WTC11 (cell line): Measurements from ENCODE around the gene PNMT. TPM values are rescaled to one million over a fixed set of nuclear protein-coding genes. Genes with fewer than 3 reads are reported as not detected.

Experiments used
- ATAC-seq: fragments of 200-7000 bp; cut with Tn5 transposase; 2 replicates; pipeline ENCODE4 v1.10.0; 2021; ENCODE audit warnings: mild to moderate bottlenecking, moderate library complexity
- CTCF ChIA-PET: fragments of 300-600 bp; sonication (Branson Sonifier 250); formaldehyde crosslinking; loops from one replicate; lab custom pipeline; 2021; ENCODE audit warnings: antibody characterized with exemption; lab: Charles Lee
- POLR2A ChIA-PET: fragments of 350-600 bp; sonication (Branson Sonifier 250); formaldehyde crosslinking; loops from one replicate; lab custom pipeline; 2021; ENCODE audit warnings: antibody characterized with exemption; lab: Charles Lee
- DNase-seq: peaks from one replicate; pipeline ENCODE4 v3.0.0; 2021; ENCODE audit warnings: low spot score
- H3K27ac Mint-ChIP-seq: 2 replicates; pipeline ENCODE4 v1.8.0; 2021; ENCODE audit warnings: mixed read lengths
- H3K27me3 Mint-ChIP-seq: 2 replicates; pipeline ENCODE4 v1.8.0; 2021; ENCODE audit warnings: low read depth, mild to moderate bottlenecking, moderate library complexity, mixed read lengths
- H3K36me3 Mint-ChIP-seq: 2 replicates; pipeline ENCODE4 v1.8.0; 2021; ENCODE audit warnings: mixed read lengths
- H3K4me1 Mint-ChIP-seq: 2 replicates; pipeline ENCODE4 v1.8.0; 2022; ENCODE audit warnings: mixed read lengths
- H3K4me3 Mint-ChIP-seq: 2 replicates; pipeline ENCODE4 v1.8.0; 2021; ENCODE audit warnings: mild to moderate bottlenecking, moderate library complexity, mixed read lengths
- H3K9me3 Mint-ChIP-seq: 2 replicates; pipeline ENCODE4 v1.8.0; 2021; ENCODE audit warnings: mixed read lengths
- EMX1 ChIP-seq: fragments of 250-450 bp; sonication (Bioruptor Pico); IDR thresholded peaks from 2 replicates; pipeline ENCODE4 v1.8.0; 2021; ENCODE audit warnings: mild to moderate bottlenecking
- ETV6 ChIP-seq: sonication (generic); formaldehyde crosslinking; IDR thresholded peaks from 2 replicates; pipeline ENCODE4 v1.8.1; 2022; ENCODE audit warnings: mild to moderate bottlenecking, missing genetic modification reagents
- FOXP1 ChIP-seq: sonication (generic); formaldehyde crosslinking; IDR thresholded peaks from 2 replicates; pipeline ENCODE4 v1.8.0; 2022; ENCODE audit warnings: missing genetic modification reagents, mild to moderate bottlenecking, moderate library complexity, borderline replicate concordance
- IRF2 ChIP-seq: sonication (generic); formaldehyde crosslinking; IDR thresholded peaks from 2 replicates; pipeline ENCODE4 v1.8.0; 2022; ENCODE audit warnings: low read depth, missing genetic modification reagents, borderline replicate concordance
- MXD4 ChIP-seq: fragments of 250-450 bp; sonication (Bioruptor Pico); IDR thresholded peaks from 2 replicates; pipeline ENCODE4 v1.8.0; 2021; ENCODE audit warnings: mild to moderate bottlenecking, moderate library complexity, borderline replicate concordance
- NFYB ChIP-seq: sonication (generic); formaldehyde crosslinking; conservative IDR thresholded peaks from 2 replicates; pipeline ENCODE4 v1.8.0; 2022; ENCODE audit warnings: low read depth, missing genetic modification reagents
- NR3C1 ChIP-seq: sonication (generic); formaldehyde crosslinking; conservative IDR thresholded peaks from 2 replicates; pipeline ENCODE4 v1.8.1; 2023; ENCODE audit warnings: low read depth, mild to moderate bottlenecking, missing genetic modification reagents
- ZNF138 ChIP-seq: sonication (generic); formaldehyde crosslinking; conservative IDR thresholded peaks from 2 replicates; pipeline ENCODE4 v1.8.1; 2022; ENCODE audit warnings: mild to moderate bottlenecking, moderate library complexity, missing genetic modification reagents
- ZNF219 ChIP-seq: sonication (generic); formaldehyde crosslinking; IDR thresholded peaks from 2 replicates; pipeline ENCODE4 v1.8.0; 2023; ENCODE audit warnings: missing genetic modification reagents, mild to moderate bottlenecking, borderline replicate concordance
- ZNF281 ChIP-seq: sonication (generic); formaldehyde crosslinking; IDR thresholded peaks from 2 replicates; pipeline ENCODE4 v1.8.0; 2023; ENCODE audit warnings: mild to moderate bottlenecking, missing genetic modification reagents
- ZNF423 ChIP-seq: fragments of 250-450 bp; sonication (Bioruptor Pico); IDR thresholded peaks from 2 replicates; pipeline ENCODE4 v2.1.2; 2022; ENCODE audit warnings: mild to moderate bottlenecking, moderate library complexity
- total RNA-seq: library from RNA; stranded (reverse); gene quantifications from 3 replicates; pipeline ENCODE4 v1.2.3, GENCODE V29; 2021
- TF ChIP-seq, protein P1 (sequence below): sonication (generic); formaldehyde crosslinking; IDR thresholded peaks from 2 replicates; pipeline ENCODE4 v1.8.0; 2022; ENCODE audit warnings: mild to moderate bottlenecking, missing genetic modification reagents
- TF ChIP-seq, protein P2 (sequence below): sonication (generic); formaldehyde crosslinking; IDR thresholded peaks from 2 replicates; pipeline ENCODE4 v1.8.1; 2022; ENCODE audit warnings: missing genetic modification reagents, borderline replicate concordance
- TF ChIP-seq, protein P3 (sequence below): sonication (generic); formaldehyde crosslinking; IDR thresholded peaks from 2 replicates; pipeline ENCODE4 v1.8.0; 2022; ENCODE audit warnings: mild to moderate bottlenecking, missing genetic modification reagents
- TF ChIP-seq, protein P4 (sequence below): sonication (generic); formaldehyde crosslinking; IDR thresholded peaks from 2 replicates; pipeline ENCODE4 v1.8.1; 2023; ENCODE audit warnings: mild to moderate bottlenecking, missing genetic modification reagents, borderline replicate concordance

The PNMT gene
- total RNA-seq, 1 experiment from 2014 or later, result 3.1 TPM

DNA sequence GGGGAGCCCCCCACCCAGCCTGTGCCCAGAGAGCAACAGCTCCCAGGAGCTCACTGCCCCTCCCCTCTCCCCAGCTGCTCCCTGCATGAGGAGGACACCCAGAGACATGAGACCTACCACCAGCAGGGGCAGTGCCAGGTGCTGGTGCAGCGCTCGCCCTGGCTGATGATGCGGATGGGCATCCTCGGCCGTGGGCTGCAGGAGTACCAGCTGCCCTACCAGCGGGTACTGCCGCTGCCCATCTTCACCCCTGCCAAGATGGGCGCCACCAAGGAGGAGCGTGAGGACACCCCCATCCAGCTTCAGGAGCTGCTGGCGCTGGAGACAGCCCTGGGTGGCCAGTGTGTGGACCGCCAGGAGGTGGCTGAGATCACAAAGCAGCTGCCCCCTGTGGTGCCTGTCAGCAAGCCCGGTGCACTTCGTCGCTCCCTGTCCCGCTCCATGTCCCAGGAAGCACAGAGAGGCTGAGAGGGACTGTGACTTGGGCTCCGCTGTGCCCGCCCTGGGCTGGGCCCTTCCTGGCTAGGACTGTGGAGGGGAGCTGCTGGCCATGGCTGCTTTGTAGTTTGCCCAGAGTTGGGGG is 2.5 kb upstream of the PNMT start:
- ATAC-seq, result no peak
- POLR2A ChIA-PET, result interaction anchor here (0.7 kb wide), 1 partner anchor 30 kb away, joined by 3 read pairs; no protein-coding TSS in a partner anchor
- peak; percentile 38 for DNase-seq

DNA sequence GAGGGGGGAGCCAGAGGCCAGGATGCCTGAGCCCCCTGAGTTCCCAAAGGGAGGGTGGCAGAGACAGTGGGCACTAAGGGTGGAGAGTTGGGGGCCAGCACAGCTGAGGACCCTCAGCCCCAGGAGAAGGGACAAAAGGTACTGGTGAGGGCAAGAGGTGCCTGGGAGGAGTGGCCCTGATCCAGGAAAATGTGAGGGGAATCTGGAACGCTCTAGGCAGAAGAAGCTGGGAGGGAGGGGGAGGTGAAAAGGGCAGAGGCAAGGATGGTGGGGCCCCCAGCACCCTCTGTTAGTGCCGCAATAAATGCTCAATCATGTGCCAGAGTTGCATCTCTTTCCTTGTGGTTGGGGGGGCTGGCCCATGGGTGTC is 2.0 kb upstream of the PNMT start:
- H3K9me3 Mint-ChIP-seq, result no peaks in the 10 kb centered on the region
- DNase-seq (no peak), ATAC-seq (no peak)
- ChIA-PET CTCF (interaction anchor here (0.9 to 18.0 kb wide), 15 partner anchors 9 to 118 kb away, joined by 3 to 876 read pairs (median 5); partner anchors contain the start of genes ERBB2, MIEN1 and PPP1R1B), POLR2A (interaction anchor here (0.7 to 0.9 kb wide), 2 partner anchors 14 to 30 kb away, joined by 3 to 4 read pairs; no protein-coding TSS in a partner anchor)
- peaks cover 51% of the 10 kb centered on the region for H3K4me1 Mint-ChIP-seq
- H3K27me3 Mint-ChIP-seq, result peaks cover 44% of the 10 kb centered on the region
- peak overlapping the region; percentile 20; the same call in 1 of the 2 replicates for H3K4me3 Mint-ChIP-seq
- no peak for TF ChIP-seq NFYB (CRISPR knock-in tag)
- TF ChIP-seq, protein P1, sequence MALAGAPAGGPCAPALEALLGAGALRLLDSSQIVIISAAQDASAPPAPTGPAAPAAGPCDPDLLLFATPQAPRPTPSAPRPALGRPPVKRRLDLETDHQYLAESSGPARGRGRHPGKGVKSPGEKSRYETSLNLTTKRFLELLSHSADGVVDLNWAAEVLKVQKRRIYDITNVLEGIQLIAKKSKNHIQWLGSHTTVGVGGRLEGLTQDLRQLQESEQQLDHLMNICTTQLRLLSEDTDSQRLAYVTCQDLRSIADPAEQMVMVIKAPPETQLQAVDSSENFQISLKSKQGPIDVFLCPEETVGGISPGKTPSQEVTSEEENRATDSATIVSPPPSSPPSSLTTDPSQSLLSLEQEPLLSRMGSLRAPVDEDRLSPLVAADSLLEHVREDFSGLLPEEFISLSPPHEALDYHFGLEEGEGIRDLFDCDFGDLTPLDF (CRISPR knock-in tag), result no peak
- TF ChIP-seq ZNF138 (CRISPR knock-in tag), result no peak
- TF ChIP-seq IRF2 (CRISPR knock-in tag), result no peak
- TF ChIP-seq ZNF219 (CRISPR knock-in tag), result no peak
- TF ChIP-seq ETV6 (CRISPR knock-in tag), result no peak
- no peak for TF ChIP-seq NR3C1 (CRISPR knock-in tag)
- no peak for TF ChIP-seq EMX1 (CRISPR knock-in tag)
- TF ChIP-seq, protein P2, sequence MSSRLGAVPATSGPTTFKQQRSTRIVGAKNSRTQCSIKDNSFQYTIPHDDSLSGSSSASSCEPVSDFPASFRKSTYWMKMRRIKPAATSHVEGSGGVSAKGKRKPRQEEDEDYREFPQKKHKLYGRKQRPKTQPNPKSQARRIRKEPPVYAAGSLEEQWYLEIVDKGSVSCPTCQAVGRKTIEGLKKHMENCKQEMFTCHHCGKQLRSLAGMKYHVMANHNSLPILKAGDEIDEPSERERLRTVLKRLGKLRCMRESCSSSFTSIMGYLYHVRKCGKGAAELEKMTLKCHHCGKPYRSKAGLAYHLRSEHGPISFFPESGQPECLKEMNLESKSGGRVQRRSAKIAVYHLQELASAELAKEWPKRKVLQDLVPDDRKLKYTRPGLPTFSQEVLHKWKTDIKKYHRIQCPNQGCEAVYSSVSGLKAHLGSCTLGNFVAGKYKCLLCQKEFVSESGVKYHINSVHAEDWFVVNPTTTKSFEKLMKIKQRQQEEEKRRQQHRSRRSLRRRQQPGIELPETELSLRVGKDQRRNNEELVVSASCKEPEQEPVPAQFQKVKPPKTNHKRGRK (CRISPR knock-in tag), result no peak
- TF ChIP-seq, protein P3, sequence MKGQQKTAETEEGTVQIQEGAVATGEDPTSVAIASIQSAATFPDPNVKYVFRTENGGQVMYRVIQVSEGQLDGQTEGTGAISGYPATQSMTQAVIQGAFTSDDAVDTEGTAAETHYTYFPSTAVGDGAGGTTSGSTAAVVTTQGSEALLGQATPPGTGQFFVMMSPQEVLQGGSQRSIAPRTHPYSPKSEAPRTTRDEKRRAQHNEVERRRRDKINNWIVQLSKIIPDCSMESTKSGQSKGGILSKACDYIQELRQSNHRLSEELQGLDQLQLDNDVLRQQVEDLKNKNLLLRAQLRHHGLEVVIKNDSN, result no peak
- TF ChIP-seq MXD4 (CRISPR knock-in tag), result no peak
- TF ChIP-seq, protein P4, sequence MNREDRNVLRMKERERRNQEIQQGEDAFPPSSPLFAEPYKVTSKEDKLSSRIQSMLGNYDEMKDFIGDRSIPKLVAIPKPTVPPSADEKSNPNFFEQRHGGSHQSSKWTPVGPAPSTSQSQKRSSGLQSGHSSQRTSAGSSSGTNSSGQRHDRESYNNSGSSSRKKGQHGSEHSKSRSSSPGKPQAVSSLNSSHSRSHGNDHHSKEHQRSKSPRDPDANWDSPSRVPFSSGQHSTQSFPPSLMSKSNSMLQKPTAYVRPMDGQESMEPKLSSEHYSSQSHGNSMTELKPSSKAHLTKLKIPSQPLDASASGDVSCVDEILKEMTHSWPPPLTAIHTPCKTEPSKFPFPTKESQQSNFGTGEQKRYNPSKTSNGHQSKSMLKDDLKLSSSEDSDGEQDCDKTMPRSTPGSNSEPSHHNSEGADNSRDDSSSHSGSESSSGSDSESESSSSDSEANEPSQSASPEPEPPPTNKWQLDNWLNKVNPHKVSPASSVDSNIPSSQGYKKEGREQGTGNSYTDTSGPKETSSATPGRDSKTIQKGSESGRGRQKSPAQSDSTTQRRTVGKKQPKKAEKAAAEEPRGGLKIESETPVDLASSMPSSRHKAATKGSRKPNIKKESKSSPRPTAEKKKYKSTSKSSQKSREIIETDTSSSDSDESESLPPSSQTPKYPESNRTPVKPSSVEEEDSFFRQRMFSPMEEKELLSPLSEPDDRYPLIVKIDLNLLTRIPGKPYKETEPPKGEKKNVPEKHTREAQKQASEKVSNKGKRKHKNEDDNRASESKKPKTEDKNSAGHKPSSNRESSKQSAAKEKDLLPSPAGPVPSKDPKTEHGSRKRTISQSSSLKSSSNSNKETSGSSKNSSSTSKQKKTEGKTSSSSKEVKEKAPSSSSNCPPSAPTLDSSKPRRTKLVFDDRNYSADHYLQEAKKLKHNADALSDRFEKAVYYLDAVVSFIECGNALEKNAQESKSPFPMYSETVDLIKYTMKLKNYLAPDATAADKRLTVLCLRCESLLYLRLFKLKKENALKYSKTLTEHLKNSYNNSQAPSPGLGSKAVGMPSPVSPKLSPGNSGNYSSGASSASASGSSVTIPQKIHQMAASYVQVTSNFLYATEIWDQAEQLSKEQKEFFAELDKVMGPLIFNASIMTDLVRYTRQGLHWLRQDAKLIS (CRISPR knock-in tag), result no peak
- no peak overlapping the region for H3K27ac Mint-ChIP-seq
- H3K36me3 Mint-ChIP-seq, result peaks cover 2% of the 10 kb centered on the region

More for the DNA sequence above, 2.5 kb upstream of the PNMT start:
- no peak overlapping the region for H3K4me3 Mint-ChIP-seq
- CTCF ChIA-PET, result interaction anchor here (0.9 to 18.0 kb wide), 14 partner anchors 9 to 118 kb away, joined by 3 to 876 read pairs (median 6); partner anchors contain the start of genes ERBB2, MIEN1 and PPP1R1B
- TF ChIP-seq FOXP1 (CRISPR knock-in tag) (peak; percentile 14; the same call in 1 of the 2 replicates), ZNF423 (CRISPR knock-in tag) (peak; percentile 40), ZNF281 (no peak)
- H3K9me3 Mint-ChIP-seq, result no peaks in the 10 kb centered on the region
- peaks cover 44% of the 10 kb centered on the region for H3K27me3 Mint-ChIP-seq
- H3K27ac Mint-ChIP-seq, result no peak overlapping the region
- H3K4me1 Mint-ChIP-seq, result peaks cover 51% of the 10 kb centered on the region
- H3K36me3 Mint-ChIP-seq, result peaks cover 7% of the 10 kb centered on the region
